IPS-NIHi7 (cell line): Measurements from ENCODE around the gene TEX35.
"Not testable (repeated sequence)": the region's sequence is repeated elsewhere in the genome, so short reads cannot be mapped to it uniquely, and the experiment has no call there.

Experiments used
- DNase-seq: peaks from one replicate; pipeline ENCODE4 v3.0.0; 2012; ENCODE audit warnings: mixed read lengths; ENCODE audit errors: extremely low spot score

Gene TEX35

DNA sequence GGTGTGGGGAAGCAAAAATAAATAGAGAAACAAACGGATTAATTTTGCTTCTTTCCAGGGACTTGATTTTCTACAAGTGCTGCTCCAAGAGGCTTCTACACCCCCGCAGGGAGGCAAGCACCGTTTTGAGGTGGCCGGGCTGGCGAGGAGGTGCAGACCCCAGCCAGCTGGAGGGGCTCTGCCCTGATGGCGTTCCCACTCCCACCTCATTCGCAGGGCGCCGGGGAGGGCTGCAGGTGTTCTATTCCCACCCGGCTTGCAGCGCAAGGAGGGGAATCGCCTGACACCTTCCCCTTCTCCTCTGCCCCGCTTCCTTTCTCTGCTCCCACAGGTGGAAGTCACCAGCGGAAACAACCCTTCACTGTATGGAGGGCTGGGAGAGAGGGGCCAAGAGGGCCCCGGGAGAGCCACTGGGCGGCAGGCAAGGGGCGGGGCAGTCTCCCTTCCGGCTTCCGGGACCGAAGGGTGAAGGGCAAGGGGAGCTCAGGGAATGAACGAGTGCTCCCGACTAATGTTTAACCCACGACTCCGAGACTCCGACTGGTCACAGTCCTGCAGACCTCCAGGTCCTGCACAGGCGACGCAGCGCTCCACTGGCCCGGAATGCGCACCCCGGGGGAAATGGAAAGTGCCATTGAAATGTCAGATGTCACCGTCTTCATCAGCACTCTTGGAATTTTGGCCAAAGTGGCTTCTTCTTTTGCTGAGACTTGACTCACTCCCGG lies 29.1 kb downstream of the TEX35 start:
- peak; percentile 79 for DNase-seq

DNA sequence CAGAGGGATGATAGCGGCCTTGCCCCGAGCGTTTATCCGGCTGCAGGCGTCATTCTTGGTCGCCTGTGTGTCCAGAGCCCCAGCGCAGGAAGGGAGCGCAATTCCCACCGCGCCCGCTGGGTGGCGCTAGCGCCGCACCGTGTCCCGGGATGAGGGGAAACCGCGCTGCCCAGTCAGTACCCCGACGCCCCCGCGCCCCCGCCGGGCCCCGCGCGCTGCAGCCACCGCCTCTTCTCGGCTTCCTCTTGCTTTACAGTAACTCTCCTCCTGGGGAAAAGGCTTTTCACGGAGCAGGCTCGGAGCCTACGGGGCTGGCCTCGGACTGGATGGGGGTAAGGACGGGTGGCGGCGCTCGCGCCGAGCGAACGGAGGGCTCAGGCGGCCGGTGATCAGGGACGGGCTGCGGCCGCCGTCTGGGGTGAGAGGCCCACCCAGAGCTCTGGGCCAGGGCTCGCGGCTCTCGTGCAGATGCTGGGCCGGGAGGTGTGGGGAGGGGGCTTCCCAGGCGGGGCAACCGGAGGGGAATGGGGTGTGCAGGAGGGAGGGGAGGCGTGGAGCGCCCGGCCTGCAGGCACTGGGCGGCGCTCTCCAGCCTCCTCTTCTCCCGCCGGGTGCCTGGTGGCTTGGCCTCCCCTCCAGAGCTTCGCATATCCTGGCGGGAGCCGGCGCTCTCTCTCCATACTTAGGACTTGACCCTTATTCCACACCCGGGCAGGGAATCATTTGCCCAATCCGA lies 29.8 kb downstream of the TEX35 start:
- peak; percentile 93 for DNase-seq

DNA sequence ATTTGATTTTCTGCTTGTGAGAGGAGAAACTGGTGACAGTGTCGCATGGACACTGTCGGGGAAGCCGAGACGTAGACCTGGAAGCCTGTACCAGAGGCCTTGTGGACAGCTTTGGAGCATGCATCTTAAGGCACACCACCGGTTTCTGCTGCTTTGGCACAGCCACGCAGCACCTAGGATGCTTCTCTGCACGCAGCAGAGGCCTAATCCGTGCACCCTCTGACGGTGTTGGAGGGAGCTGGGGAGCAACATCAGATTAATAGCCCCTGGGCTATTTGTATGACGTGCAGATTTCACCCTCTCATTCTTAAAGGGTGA lies 30.3 kb downstream of the TEX35 start:
- DNase-seq, result peak; percentile 51

DNA sequence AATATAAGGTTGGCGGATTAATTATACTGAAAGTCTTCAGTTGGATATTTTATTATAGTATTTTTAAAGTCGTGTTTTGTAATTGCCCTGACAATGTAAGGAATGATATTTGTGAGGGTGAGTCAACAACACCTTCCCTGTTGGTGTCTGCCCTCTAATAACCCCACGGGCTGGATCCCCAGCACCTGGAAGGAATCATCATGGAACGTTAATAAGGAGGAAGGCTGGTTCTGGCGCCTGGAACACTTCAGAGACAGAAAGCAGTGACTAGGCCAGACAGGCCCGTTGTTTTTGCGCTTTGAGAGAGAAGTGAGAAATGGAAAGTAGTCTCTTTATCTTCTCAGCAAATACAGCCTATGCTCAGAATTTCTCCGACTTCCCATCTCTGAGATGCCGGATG lies 31.6 kb downstream of the TEX35 start:
- DNase-seq, result no peak

DNA sequence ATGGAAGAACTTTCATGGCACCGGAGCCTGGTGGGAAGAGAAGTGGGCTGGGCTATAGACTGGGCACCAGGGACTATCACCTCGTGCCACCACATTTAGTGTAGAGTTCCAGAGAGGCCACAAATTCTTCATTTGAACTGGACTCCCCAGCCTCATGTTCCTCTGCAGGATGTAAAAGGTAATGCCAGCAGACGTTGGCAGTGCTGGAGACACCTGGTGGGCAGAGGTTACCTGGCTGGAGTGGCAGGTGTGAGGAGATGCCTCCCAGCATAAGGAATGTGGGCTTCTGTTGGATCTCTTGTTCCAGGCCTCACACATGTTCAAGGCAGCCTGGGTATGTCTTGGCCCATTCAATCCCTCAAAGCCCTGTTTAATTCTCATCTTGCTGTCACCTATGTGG lies 35.2 kb downstream of the TEX35 start:
- DNase-seq, result no peak

DNA sequence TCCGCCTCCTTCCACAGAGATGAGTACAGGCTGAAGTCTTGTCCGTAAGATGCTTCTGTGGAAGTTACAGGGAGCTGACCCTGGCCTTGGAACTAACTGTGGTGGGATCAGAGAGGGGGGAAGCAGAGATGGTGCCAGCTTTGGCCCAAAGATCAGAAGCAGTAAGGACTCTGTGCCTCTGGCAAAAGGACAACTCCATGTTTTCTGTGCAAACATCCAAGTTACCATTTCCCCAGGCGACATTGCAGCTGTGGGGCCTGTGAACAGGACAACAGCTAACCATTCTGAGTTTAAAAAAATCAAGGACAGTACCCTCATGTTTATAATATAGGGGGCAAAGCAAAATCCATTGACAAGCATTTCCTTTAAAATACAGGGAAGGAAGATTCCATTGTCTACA lies 38.4 kb downstream of the TEX35 start:
- DNase-seq, result no peak

DNA sequence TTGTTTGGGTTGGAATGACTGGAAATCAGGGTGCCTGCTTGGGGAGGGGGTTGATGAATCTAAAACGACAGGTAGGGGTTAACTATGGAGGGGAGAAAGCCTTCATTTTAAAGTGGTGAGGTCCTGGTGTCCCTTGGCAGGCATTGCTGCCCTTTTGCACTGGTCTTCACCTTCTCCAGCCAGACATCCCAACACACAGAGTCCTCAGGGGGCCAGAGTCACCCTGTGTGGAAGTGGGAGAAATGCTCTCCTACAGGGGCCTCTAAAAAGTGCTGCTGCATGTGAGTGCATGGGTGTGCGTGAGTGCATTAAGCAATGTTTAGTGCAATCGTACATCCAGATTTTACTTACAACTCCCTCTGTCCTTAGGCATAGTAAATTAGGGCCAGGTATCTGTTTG lies 39.0 kb downstream of the TEX35 start:
- no peak for DNase-seq

DNA sequence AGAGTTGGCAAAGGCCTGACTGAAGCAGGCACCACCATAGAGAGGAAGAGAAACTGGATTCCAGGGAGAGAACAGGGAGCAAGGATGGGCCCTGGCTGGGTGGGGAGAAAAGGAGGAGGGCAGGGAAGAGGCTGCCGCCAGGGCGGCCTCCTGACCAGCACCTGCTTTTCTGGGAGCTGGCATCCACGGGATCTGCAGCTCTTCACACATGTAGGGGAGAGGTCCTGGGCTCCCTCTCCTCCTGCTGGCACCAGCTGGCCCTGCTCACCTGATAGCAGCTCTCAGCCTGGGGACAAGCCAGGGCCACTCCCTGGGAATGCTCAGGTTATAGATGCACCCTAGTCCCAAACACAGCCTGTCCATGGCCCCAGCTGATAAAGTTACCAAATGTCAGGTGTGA lies 39.9 kb downstream of the TEX35 start:
- DNase-seq, result no peak

DNA sequence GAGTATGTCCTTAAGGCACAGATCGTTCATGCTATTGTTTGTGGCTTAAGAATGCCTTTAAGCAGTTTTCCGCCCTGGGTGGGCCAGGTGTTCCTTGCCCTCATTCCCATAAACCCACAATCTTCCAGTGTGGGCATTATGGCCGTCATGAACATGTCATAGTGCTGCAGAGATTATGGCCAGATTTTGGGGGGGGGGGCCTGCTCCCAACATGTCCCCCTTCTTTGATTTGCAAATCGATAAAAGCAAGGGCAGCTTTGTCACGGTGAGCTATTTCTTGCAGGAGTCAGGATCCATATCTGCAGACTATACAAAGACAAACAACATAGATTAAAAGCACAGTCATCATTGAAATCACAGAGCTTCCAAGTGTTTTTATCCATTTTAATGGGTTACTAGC lies 41.4 kb downstream of the TEX35 start:
- DNase-seq, result not testable (repeated sequence)

DNA sequence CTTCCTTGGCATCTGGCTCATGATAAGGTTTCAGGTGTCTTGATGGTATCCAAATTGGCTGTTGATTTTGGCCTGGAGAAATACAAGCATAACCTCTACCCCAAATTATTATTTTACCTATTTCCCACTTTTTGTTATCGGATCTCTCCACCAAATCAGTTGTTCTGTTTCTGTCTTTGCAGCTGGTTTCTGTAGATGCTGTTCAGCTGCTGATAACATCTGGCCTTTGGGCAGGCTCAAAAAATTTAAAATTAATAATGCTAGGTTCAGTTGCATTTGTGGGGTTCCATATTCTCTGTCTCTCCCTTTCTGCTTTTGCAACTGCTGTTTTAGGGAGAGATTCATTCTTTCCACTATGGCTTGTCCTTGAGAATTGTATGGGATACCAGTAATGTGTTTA lies 42.7 kb downstream of the TEX35 start:
- DNase-seq, result not testable (repeated sequence)

DNA sequence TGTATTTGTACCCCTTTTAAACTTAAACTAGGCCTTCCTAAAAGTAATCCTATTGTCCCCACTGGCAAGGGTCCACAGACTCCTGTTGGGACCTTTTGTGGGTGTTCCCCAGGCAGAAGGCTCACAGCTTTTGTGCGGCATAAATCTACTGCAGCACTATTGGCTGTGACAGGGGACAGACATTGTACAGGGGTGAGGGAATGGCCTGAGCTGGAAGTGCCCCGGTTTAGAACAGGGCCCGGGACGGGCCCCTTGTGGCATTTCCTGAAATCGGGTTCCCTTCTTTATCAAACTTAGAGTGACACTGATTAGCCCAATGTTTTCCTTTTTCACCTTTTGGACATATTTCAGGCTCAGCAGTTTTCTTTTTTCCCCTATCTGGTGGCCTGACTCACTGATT lies 45.9 kb downstream of the TEX35 start:
- not testable (repeated sequence) for DNase-seq

DNA sequence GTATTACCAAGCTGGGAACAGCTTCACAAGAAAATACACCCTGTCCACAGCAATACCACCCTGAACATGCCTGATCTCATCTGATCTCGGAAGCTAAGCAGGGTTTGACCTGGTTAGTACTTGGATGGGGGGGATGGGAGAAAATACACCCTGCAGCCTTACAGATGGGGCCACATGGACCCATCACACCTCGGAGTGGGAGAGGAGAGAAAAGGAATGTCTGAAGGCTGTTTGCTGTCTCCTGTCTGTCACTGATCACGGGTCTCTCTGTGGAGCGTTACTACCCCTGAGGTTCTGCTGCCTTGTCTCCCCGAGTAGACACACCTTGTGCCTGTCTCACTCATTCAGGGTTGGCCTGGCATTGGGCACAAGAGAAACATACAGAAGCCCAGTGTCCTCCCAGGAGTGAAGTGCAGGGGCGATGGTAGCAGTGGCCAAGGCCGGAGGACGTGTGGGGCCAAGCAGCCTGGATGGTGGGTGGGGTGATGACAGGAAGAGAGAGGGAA lies 48.0 kb downstream of the TEX35 start:
- DNase-seq, result no peak

DNA sequence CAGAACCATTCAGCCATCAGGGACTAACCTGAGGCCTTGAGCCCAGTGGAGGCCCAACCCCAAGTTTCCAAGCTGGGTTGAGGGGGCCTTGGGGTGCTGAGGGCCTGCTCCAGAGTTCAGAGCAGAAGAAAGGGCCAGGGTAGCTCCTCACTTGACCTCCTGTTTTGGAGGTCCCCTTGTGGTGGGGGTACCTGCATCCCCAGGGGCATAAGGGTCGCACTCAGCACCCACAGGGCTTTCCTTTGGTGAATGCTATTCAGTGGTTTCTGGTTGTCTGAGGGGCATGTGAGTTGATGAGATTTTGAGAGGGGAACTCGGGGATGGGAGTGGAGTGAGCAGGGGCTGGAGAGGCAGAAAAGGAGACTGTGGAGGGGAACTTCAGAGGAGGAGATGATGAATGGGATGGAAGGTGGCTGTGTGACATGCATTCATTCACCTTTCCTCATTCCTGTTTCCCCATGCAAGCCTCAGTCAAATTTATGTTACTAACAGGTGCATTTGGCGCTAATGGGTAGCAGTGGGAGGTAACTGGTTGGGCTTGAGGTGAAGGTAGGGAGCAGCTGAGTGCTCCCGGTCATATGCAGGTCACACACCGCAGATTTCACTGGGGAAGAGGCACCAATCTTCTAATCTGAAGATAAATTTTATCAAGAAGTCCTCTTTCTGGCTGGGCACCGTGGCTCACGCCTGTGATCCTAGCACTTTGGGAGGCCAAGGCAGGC lies 50.4 kb downstream of the TEX35 start:
- no peak for DNase-seq

DNA sequence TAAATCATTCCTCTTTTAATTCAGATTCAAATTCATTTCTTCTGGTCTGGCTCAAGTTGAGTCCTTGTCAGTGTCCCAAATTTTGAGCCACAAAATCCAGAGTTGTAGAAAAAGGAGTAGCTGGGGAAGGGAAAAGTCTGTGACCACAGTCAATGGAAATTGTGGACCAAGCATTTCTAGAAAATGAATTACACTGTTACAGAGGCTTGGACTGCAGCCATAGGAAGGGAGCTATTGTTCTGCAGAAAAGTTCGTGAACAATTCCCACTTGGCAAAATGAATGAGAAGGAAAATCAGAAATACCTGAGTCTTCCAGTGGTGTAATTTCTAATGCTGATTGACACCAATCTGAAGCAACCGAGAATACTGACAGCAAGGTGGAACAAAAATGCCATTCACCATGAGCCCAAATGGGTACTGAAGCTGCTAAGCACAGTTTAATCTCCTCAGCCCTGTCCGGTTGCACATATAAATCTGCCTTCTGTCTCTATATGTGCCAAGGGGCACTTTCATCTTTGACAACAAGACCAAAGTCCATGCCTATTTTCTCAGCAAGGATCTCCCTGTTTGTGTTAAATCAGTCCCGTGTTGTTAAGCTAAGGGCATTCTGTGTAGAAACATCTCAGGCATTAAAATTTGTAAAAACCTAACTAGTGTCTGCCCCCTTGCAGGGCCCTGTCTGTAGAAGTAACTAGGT lies 51.3 kb downstream of the TEX35 start:
- DNase-seq, result no peak

DNA sequence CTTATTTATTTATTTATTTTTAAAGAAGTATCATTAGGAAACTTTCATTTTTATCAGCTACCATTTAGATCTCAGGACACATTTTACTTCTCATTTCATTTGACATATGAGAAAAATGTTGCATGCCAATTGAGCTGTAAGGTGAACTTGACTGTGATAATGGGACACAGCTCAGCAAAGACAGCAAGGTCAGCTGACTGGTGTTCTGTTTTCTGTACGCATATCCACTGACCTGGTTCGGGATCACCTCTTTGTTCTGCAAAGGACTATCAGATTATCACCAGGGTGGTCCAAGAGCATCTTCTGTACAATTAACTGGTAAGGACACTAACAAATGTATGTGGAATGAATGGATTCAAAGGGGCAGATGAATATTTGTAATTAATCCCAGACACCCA lies 51.9 kb downstream of the TEX35 start:
- no peak for DNase-seq

DNA sequence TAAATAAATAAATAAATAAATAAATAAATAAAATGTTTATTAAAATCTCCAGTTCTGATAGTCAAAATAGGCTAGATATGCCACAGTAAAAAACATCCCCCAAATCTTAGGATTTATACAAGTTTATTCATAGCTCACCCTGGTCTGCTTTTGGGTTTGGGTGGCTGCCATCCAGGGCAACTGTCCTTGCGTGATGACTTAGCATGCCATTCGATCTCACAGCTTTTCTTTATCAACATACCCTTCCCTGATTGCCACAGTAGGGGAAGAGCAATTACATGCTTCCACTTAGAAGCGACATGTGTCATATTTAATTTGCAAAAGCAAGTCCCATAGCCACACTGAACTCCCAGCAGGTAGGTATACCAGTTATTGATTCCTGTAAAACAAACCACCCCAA lies 52.7 kb downstream of the TEX35 start:
- no peak for DNase-seq

DNA sequence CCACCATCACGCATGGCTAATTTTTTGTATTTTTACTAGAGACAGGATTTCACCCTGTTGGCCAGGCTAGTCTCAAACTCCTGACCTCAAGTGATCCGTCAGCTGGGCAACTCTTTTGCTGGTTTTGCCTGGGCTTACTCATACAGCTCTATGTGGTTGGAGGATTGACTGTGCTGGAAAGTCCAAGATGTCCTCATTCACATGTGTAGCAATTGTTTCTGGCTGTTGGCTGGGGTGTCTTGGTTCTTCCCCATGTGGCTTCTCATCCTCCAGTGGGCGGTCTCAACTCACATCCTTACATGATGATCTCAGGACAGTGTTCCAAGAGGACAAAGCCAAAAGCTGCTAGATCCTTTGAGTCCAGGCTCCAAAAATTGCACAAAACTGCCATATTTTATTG lies 53.3 kb downstream of the TEX35 start:
- no peak for DNase-seq

DNA sequence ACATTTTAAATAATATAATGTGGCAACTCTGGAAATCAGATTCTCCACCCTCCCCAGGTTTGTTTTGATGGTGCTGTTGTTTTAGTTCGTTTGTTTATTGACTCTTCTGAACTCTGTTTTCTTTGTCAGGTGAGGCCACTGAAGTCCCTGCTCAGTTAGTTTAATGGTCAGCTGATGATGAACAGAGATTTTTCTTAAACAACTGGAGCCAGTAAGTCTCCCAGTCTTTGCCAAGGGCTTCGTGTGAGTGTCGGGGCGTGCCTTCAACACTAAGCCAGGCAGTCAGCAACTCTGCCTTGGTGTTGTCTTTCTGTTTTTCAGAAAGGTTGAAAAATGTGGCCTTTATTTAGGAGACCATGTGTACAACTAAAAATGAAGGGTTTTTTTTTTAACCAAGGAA lies 58.9 kb downstream of the TEX35 start:
- DNase-seq, result no peak
